Caki2 (cell line): ENCODE results near the gene MYMX. TPM values are rescaled to one million over a fixed set of nuclear protein-coding genes. Genes with fewer than 3 reads are reported as not detected.
"Not testable (repeated sequence)": the region's sequence is repeated elsewhere in the genome, so short reads cannot be mapped to it uniquely, and the experiment has no call there.

Experiments used
- DNase-seq: peaks from one replicate; pipeline ENCODE4 v3.0.0-alpha.2; 2015; ENCODE audit warnings: low read depth
- in situ Hi-C: cut with HindIII; loops from 2 replicates; pipeline ENCODE4 v1.10.0; 2016; ENCODE audit warnings: low sequenced_read_pairs, low pct_unique_long_range_greater_than_20kb, mixed read lengths
- total RNA-seq: library from RNA; depleted of rRNA; stranded (reverse); fragments of >200 nt; shearing (Covaris generic); gene quantifications from 2 replicates; pipeline ENCODE4 v1.2.3, GENCODE V29; 2014; ENCODE audit warnings: low replicate concordance; rRNA removed

MYMX gene
- not detected in 2 replicates for total RNA-seq

- in situ Hi-C loops: no loop called here
These were observed at the start of gene MYMX for GRCh38 chr6:44216677-44217331. TSS of gene MYMX (plus strand) at chr6:44216926. CDS start at chr6:44217472, 546 bp downstream.

GRCh38 chr6:44167567-44167966, 49.2 kb upstream of the MYMX start:
- in situ Hi-C loops: no loop called here
- no peak for DNase-seq

More at GRCh38 chr6:44216677-44217331, at the start of gene MYMX:
- no peak for DNase-seq

GRCh38 chr6:44169154-44169553, 47.6 kb upstream of the MYMX start:
- in situ Hi-C loops: no loop called here
- no peak for DNase-seq

- in situ Hi-C loops: no loop called here
- DNase-seq: no peak
These were observed 46.7 kb upstream of the MYMX start for GRCh38 chr6:44169886-44170570.

- no peak for DNase-seq
- in situ Hi-C loops: no loop called here
These were observed 44.7 kb upstream of the MYMX start for GRCh38 chr6:44171899-44172546.

- peak; percentile 78 for DNase-seq
- in situ Hi-C loops: no loop called here
These were observed 43.8 kb upstream of the MYMX start for GRCh38 chr6:44172731-44173500.

- DNase-seq: no peak
- in situ Hi-C loops: no loop called here
These were observed 40.5 kb upstream of the MYMX start for GRCh38 chr6:44176130-44176761.

- in situ Hi-C loops: no loop called here
- no peak for DNase-seq
These were observed 39.8 kb upstream of the MYMX start for GRCh38 chr6:44176762-44177509.

- no peak for DNase-seq
These were observed 38.9 kb upstream of the MYMX start for GRCh38 chr6:44177691-44178423.

GRCh38 chr6:44178424-44179071, 38.2 kb upstream of the MYMX start:
- no peak for DNase-seq
- in situ Hi-C loops: no loop called here

More at GRCh38 chr6:44177691-44178423, 38.9 kb upstream of the MYMX start:
- in situ Hi-C loops: no loop called here

- in situ Hi-C loops: no loop called here
- DNase-seq: peak; percentile 36
These were observed 37.6 kb upstream of the MYMX start for GRCh38 chr6:44179072-44179536.

- no peak for DNase-seq
- in situ Hi-C loops: no loop called here
These were observed 37.1 kb upstream of the MYMX start for GRCh38 chr6:44179648-44180047.

- no peak for DNase-seq
- in situ Hi-C loops: no loop called here
These were observed 36.3 kb upstream of the MYMX start for GRCh38 chr6:44180406-44180805.

- no peak for DNase-seq
- in situ Hi-C loops: no loop called here
These were observed 35.8 kb upstream of the MYMX start for GRCh38 chr6:44180886-44181285.

GRCh38 chr6:44181784-44182183, 34.9 kb upstream of the MYMX start:
- DNase-seq, in situ Hi-C loops: not testable (repeated sequence)

GRCh38 chr6:44182911-44183390, 33.8 kb upstream of the MYMX start:
- in situ Hi-C loops: no loop called here
- no peak for DNase-seq
